KOPT-K1 (cell line): ENCODE results near the gene TNNT2.

Experiments
- H3K27ac ChIP-seq: fragments of 200-600 bp; sonication (generic); 2 replicates; pipeline ENCODE4 v1.5.1; 2016; ENCODE audit warnings: antibody characterized with exemption, mild to moderate bottlenecking, low read depth, low read length; ENCODE audit not compliant: poor library complexity, severe bottlenecking
- H3K36me3 ChIP-seq: fragments of 200-600 bp; sonication (generic); 2 replicates; pipeline ENCODE4 v1.5.1; 2017; ENCODE audit warnings: antibody characterized with exemption, mild to moderate bottlenecking, low read length, moderate library complexity; ENCODE audit not compliant: insufficient read depth
- H3K9me3 ChIP-seq: fragments of 200-600 bp; sonication (generic); 2 replicates; pipeline ENCODE4 v1.5.1; 2017; ENCODE audit warnings: antibody characterized with exemption, low read length, mild to moderate bottlenecking; ENCODE audit not compliant: insufficient read depth, poor library complexity, severe bottlenecking

The TNNT2 gene

GRCh38 chr1:201408834-201409200 lies 31.3 kb upstream of the TNNT2 start:
- Histone ChIP-seq H3K9me3 (no peaks in the 10 kb centered on the region), H3K27ac (no peak overlapping the region), H3K36me3 (no peaks in the 10 kb centered on the region)

GRCh38 chr1:201408176-201408833 lies 30.8 kb upstream of the TNNT2 start:
- Histone ChIP-seq H3K27ac (no peak overlapping the region), H3K9me3 (no peaks in the 10 kb centered on the region), H3K36me3 (no peaks in the 10 kb centered on the region)

- H3K36me3 ChIP-seq = no peaks in the 10 kb centered on the region
- no peak overlapping the region for H3K27ac ChIP-seq
- H3K9me3 ChIP-seq = no peaks in the 10 kb centered on the region
Observed at GRCh38 chr1:201406831-201407406, 29.4 kb upstream of the TNNT2 start.

GRCh38 chr1:201405484-201405831 lies 28.0 kb upstream of the TNNT2 start:
- no peaks in the 10 kb centered on the region for H3K9me3 ChIP-seq
- H3K36me3 ChIP-seq = no peaks in the 10 kb centered on the region
- no peak overlapping the region for H3K27ac ChIP-seq

GRCh38 chr1:201404722-201405483 lies 27.4 kb upstream of the TNNT2 start:
- Histone ChIP-seq H3K27ac (no peak overlapping the region), H3K36me3 (no peaks in the 10 kb centered on the region), H3K9me3 (no peaks in the 10 kb centered on the region)

GRCh38 chr1:201404055-201404454 lies 26.6 kb upstream of the TNNT2 start:
- no peaks in the 10 kb centered on the region for H3K9me3 ChIP-seq
- no peak overlapping the region for H3K27ac ChIP-seq
- no peaks in the 10 kb centered on the region for H3K36me3 ChIP-seq

GRCh38 chr1:201403359-201403758 lies 25.9 kb upstream of the TNNT2 start:
- H3K36me3 ChIP-seq = no peaks in the 10 kb centered on the region
- no peak overlapping the region for H3K27ac ChIP-seq
- H3K9me3 ChIP-seq = no peaks in the 10 kb centered on the region

GRCh38 chr1:201401700-201402099 lies 24.2 kb upstream of the TNNT2 start:
- Histone ChIP-seq H3K9me3 (no peaks in the 10 kb centered on the region), H3K27ac (no peak overlapping the region), H3K36me3 (no peaks in the 10 kb centered on the region)

GRCh38 chr1:201400852-201401230 lies 23.4 kb upstream of the TNNT2 start:
- Histone ChIP-seq H3K9me3 (no peaks in the 10 kb centered on the region), H3K36me3 (no peaks in the 10 kb centered on the region), H3K27ac (no peak overlapping the region)

- Histone ChIP-seq H3K36me3 (no peaks in the 10 kb centered on the region), H3K9me3 (no peaks in the 10 kb centered on the region), H3K27ac (no peak overlapping the region)
Observed at GRCh38 chr1:201400212-201400851, 22.9 kb upstream of the TNNT2 start.

GRCh38 chr1:201399352-201400126 lies 22.1 kb upstream of the TNNT2 start:
- Histone ChIP-seq H3K27ac (no peak overlapping the region), H3K36me3 (no peaks in the 10 kb centered on the region)

GRCh38 chr1:201399018-201399351 lies 21.5 kb upstream of the TNNT2 start, which contains the start of gene LAD1:
Gene LAD1 (minus strand): TSS chr1:201399324. CDS start chr1:201399306, 18 bp downstream.
- Histone ChIP-seq H3K9me3 (no peaks in the 10 kb centered on the region), H3K36me3 (no peaks in the 10 kb centered on the region), H3K27ac (no peak within 1 kb of the TSS)

More at GRCh38 chr1:201399352-201400126, 22.1 kb upstream of the TNNT2 start:
- no peaks in the 10 kb centered on the region for H3K9me3 ChIP-seq

GRCh38 chr1:201397675-201398074 lies 20.2 kb upstream of the TNNT2 start:
- H3K36me3 ChIP-seq = no peaks in the 10 kb centered on the region
- H3K9me3 ChIP-seq = no peaks in the 10 kb centered on the region
- H3K27ac ChIP-seq = no peak overlapping the region

- H3K9me3 ChIP-seq = no peaks in the 10 kb centered on the region
- no peak overlapping the region for H3K27ac ChIP-seq
- H3K36me3 ChIP-seq = no peaks in the 10 kb centered on the region
Observed at GRCh38 chr1:201396861-201397464, 19.5 kb upstream of the TNNT2 start.
